Coronary artery (tissue), 2 donors: ENCODE results near the gene KDF1.

Experiments
- DNase-seq: peaks from one replicate; pipeline ENCODE4 v3.0.0-alpha.2; 2017; ENCODE audit warnings: low spot score
- H3K27ac ChIP-seq, 2 donors: fragments of 200-600 bp; sonication (generic); one replicate each; pipeline ENCODE4 v1.5.1; 2016 to 2019
- H3K4me3 ChIP-seq: fragments of 200-600 bp; sonication (generic); 2 replicates; pipeline ENCODE4 v1.5.1; 2016; ENCODE audit warnings: mild to moderate bottlenecking, moderate library complexity
- CTCF ChIP-seq: fragments of 200-600 bp; sonication (generic); IDR thresholded peaks from one replicate; pipeline ENCODE4 v1.5.1; 2019; ENCODE audit warnings: antibody characterized with exemption

The KDF1 gene

GRCh38 chr1:26976621-26977510 lies 16.6 kb upstream of the KDF1 start:
- TF ChIP-seq CTCF, result no peak
- Histone ChIP-seq H3K4me3 (no peak overlapping the region), H3K27ac (no peak overlapping the region)
- DNase-seq, result no peak

- DNase-seq, result no peak
- no peak for TF ChIP-seq CTCF
Measured at GRCh38 chr1:26972821-26973220, 12.6 kb upstream of the KDF1 start.

GRCh38 chr1:26972390-26972789 lies 12.1 kb upstream of the KDF1 start:
- no peak overlapping the region for H3K4me3 ChIP-seq
- no peak for TF ChIP-seq CTCF
- H3K27ac ChIP-seq, result no peak overlapping the region
- no peak for DNase-seq

More at GRCh38 chr1:26972821-26973220, 12.6 kb upstream of the KDF1 start:
- Histone ChIP-seq H3K27ac (no peak overlapping the region), H3K4me3 (no peak overlapping the region)

GRCh38 chr1:26971590-26971989 lies 11.3 kb upstream of the KDF1 start:
- TF ChIP-seq CTCF, result no peak
- no peak overlapping the region for H3K27ac ChIP-seq

GRCh38 chr1:26970810-26971209 lies 10.5 kb upstream of the KDF1 start:
- H3K27ac ChIP-seq, result no peak overlapping the region
- DNase-seq, result no peak
- no peak for TF ChIP-seq CTCF
- H3K4me3 ChIP-seq, result no peak overlapping the region

More at GRCh38 chr1:26971590-26971989, 11.3 kb upstream of the KDF1 start:
- no peak overlapping the region for H3K4me3 ChIP-seq
- DNase-seq, result no peak

GRCh38 chr1:26965628-26966027 lies 5.4 kb upstream of the KDF1 start:
- no peak for TF ChIP-seq CTCF
- Histone ChIP-seq H3K4me3 (no peak overlapping the region), H3K27ac (no peak overlapping the region)
- no peak for DNase-seq

GRCh38 chr1:26965213-26965612 lies 4.9 kb upstream of the KDF1 start:
- DNase-seq, result no peak
- Histone ChIP-seq H3K27ac (no peak overlapping the region), H3K4me3 (no peak overlapping the region)
- TF ChIP-seq CTCF, result no peak
